Type B pancreatic cell (in vitro differentiated cells): ENCODE measurements around the gene MEGF8. TPM values are rescaled to one million over a fixed set of nuclear protein-coding genes. Genes with fewer than 3 reads are reported as not detected.

Experiments
- DNase-seq: peaks from one replicate; pipeline ENCODE4 v3.0.0; 2021; ENCODE audit warnings: mixed read lengths; ENCODE audit not compliant: unreplicated experiment; ENCODE audit errors: extremely low spot score
- H3K27ac Mint-ChIP-seq: 2 replicates; pipeline ENCODE4 v1.8.0; 2021; ENCODE audit warnings: mild to moderate bottlenecking, mixed read lengths
- H3K27me3 Mint-ChIP-seq: 2 replicates; pipeline ENCODE4 v1.8.0; 2021; ENCODE audit warnings: mixed read lengths
- H3K36me3 Mint-ChIP-seq: 2 replicates; pipeline ENCODE4 v1.8.0; 2021; ENCODE audit warnings: mixed read lengths
- H3K4me1 Mint-ChIP-seq: one replicate; pipeline ENCODE4 v1.8.0; 2021; ENCODE audit warnings: mixed read lengths; ENCODE audit not compliant: unreplicated experiment
- H3K4me3 Mint-ChIP-seq: 2 replicates; pipeline ENCODE4 v1.8.0; 2021; ENCODE audit warnings: mild to moderate bottlenecking, mixed read lengths
- H3K9me3 Mint-ChIP-seq: 2 replicates; pipeline ENCODE4 v1.8.0; 2021; ENCODE audit warnings: mixed read lengths
- total RNA-seq: library from RNA; stranded (reverse); gene quantifications from 2 replicates; pipeline ENCODE4 v1.2.1, GENCODE V29; 2021; ENCODE audit warnings: low replicate concordance
- TF ChIP-seq, protein P1 (sequence below): fragments of 200-600 bp; sonication (generic); conservative IDR thresholded peaks from 2 replicates; pipeline ENCODE4 v1.5.0; 2021; ENCODE audit warnings: antibody characterized with exemption, mild to moderate bottlenecking

Gene MEGF8
- total RNA-seq, 1 donor from 2014 or later: 49.5 TPM

DNA sequence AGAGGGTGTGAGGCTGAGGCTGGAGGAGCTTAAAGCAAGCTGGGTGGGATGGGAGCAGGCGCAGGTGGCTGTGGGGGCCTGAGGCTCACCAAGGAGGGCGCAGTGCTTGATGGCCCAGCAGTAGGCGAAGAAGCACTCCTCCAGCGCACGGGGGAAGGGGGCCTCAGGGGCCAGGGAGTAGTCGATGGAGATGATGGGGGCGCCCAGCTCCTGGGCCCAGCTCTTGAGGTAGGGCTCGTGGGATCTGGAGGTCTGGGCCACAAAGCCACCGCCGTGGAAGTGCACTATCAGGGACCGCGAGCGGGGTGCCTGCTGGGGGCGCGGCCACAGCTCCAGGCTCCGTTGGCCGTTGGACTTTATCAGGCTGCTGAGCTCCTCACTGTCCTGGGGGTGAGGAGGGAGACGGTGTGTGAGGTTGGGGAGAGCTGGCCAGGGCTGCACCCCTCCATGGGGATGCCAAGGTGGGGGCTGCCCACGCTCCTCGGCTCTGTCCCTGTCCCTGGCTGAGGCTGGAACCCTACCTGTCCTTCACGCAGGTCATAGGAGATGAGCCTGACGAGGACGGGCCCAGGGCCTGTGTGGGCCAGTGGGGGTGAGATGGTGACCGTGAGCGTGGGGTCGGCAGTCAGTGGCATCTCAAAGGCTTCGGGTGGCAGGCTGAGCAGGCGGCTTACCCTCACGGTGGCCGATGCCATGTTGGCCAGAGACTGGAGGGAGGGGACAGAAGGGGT is 81.8 kb downstream of the MEGF8 start:
- Mint-ChIP-seq H3K4me1 (peaks cover 11% of the 10 kb centered on the region), H3K4me3 (no peak overlapping the region), H3K9me3 (no peaks in the 10 kb centered on the region), H3K27me3 (no peaks in the 10 kb centered on the region), H3K36me3 (no peaks in the 10 kb centered on the region), H3K27ac (no peak overlapping the region)
- TF ChIP-seq, protein P1, sequence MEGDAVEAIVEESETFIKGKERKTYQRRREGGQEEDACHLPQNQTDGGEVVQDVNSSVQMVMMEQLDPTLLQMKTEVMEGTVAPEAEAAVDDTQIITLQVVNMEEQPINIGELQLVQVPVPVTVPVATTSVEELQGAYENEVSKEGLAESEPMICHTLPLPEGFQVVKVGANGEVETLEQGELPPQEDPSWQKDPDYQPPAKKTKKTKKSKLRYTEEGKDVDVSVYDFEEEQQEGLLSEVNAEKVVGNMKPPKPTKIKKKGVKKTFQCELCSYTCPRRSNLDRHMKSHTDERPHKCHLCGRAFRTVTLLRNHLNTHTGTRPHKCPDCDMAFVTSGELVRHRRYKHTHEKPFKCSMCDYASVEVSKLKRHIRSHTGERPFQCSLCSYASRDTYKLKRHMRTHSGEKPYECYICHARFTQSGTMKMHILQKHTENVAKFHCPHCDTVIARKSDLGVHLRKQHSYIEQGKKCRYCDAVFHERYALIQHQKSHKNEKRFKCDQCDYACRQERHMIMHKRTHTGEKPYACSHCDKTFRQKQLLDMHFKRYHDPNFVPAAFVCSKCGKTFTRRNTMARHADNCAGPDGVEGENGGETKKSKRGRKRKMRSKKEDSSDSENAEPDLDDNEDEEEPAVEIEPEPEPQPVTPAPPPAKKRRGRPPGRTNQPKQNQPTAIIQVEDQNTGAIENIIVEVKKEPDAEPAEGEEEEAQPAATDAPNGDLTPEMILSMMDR: no peak
- no peak for DNase-seq

DNA sequence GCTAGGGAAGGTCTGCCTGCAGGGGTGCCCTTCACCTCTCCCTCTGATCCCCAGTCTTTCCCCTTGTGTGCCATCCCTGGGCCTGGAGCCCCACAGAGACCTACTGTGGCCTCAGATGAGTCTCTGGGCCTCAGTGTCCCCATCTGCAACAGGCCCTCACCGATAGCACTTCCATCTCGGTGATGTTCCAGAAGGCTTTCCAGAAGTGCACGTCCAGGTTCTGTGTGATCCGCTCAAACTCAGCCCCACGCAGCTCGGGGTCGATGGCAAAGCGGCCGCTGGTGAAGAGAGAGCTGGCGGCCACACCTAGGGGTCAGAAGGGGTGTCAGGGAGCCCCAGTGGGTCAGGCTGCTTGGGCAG is 82.4 kb downstream of the MEGF8 start:
- no peak for DNase-seq
- Mint-ChIP-seq H3K4me3 (no peak overlapping the region), H3K9me3 (no peaks in the 10 kb centered on the region), H3K36me3 (no peaks in the 10 kb centered on the region), H3K4me1 (peaks cover 13% of the 10 kb centered on the region), H3K27ac (peak overlapping the region; percentile 31), H3K27me3 (no peaks in the 10 kb centered on the region)
- TF ChIP-seq, protein P1: no peak

DNA sequence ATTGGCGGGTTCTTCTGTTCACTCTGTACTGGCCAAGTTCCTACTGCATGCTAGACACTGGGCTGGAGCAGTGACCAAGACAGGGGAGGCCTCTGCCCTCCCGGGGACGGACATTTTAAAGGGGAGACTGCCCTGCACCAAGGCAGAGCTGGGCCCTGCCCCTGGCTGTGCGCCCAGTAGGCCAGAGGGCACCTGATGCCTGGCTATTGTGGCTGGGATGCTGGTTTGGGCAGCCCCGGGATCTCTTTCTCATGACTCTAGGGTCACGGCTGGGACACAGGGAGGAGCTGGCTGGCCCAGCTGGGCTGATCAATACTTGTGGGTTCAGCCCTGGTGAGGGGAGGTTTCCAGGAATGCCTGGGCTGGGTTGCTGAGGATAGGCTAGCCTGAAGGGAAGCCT is 84.0 kb downstream of the MEGF8 start:
- no peaks in the 10 kb centered on the region for H3K27me3 Mint-ChIP-seq
- no peaks in the 10 kb centered on the region for H3K36me3 Mint-ChIP-seq
- no peak overlapping the region for H3K4me3 Mint-ChIP-seq
- DNase-seq: no peak
- H3K27ac Mint-ChIP-seq: no peak overlapping the region
- H3K4me1 Mint-ChIP-seq: peaks cover 13% of the 10 kb centered on the region
- H3K9me3 Mint-ChIP-seq: no peaks in the 10 kb centered on the region
- TF ChIP-seq, protein P1: no peak

DNA sequence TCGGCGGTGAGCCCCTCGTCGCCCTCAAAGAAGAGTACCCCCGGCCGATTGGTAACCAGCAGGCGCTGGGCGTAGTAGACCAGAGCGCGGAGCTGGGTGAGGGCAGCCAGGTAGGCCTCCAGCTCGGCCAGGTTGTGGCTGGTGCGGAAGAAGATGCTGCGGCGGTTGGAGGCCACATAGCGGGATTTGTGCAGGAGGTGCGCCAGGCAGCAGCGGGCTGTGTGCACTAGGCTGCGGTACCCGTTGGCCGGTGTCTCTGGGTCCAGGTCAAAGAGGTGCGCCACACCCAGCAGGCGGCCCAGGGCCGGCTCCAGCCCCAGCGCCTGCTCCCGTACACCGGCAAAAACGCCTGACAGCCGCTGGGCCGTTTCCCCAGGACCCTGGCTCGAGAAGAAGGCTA is 84.9 kb downstream of the MEGF8 start:
- peaks cover 13% of the 10 kb centered on the region for H3K4me1 Mint-ChIP-seq

DNA sequence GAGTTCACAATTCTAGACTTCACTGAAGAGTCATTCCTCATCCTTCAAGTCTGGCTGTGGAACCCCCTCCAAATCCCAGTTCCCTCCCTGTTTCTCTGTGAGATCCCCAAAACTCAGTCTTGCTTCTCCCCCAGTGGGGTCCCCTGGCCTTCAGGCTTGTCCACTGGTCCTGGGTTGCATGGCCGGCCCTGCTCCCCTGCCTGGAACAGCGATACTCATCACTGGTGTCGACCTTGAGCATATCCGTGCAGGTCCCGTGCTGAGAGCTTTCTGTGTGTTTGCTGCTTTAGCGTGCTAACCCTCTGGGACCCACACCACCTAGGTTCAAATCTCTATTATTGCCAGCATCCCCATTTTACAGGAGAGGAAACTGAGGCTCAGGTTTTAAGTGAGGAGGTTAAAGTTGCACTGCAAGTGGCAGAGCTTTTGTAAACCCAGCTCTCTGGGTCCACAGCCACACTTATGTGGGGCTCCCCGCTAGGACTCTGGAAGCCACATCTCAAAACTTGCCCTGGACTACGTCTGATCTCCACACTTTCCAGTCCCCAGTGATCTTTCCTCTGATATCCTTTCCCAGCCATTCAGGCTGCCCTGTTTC is 86.2 kb downstream of the MEGF8 start:
- H3K36me3 Mint-ChIP-seq: no peaks in the 10 kb centered on the region
- no peak overlapping the region for H3K27ac Mint-ChIP-seq
- peaks cover 13% of the 10 kb centered on the region for H3K4me1 Mint-ChIP-seq
- TF ChIP-seq, protein P1: no peak
- no peak overlapping the region for H3K4me3 Mint-ChIP-seq
- H3K27me3 Mint-ChIP-seq: no peaks in the 10 kb centered on the region
- DNase-seq: no peak
- H3K9me3 Mint-ChIP-seq: no peaks in the 10 kb centered on the region

More for the DNA sequence above, 84.9 kb downstream of the MEGF8 start:
- Mint-ChIP-seq H3K27ac (no peak overlapping the region), H3K36me3 (no peaks in the 10 kb centered on the region), H3K27me3 (no peaks in the 10 kb centered on the region), H3K9me3 (no peaks in the 10 kb centered on the region), H3K4me3 (no peak overlapping the region)
- no peak for DNase-seq
- TF ChIP-seq, protein P1: no peak
